ENCODE measurements around the gene TRABD2B.

GRCh38 chr1:47906527-47907176 lies 90.5 kb downstream of the TRABD2B start:
- TF ChIP-seq CTCF (IDR thresholded peaks at IDR 0.05) = no peak
- TF ChIP-seq POLR2A (IDR thresholded peaks at IDR 0.05) = no peak

All from lower leg skin (tissue), 3 donors.